HEK293 (cell line): ENCODE measurements around the gene AGTPBP1.
A peak's percentile ranks its signal among the peaks of the same experiment; 100 is the strongest.
"Not testable (repeated sequence)": the region's sequence is repeated elsewhere in the genome, so short reads cannot be mapped to it uniquely, and the experiment has no call there.

ENCODE experiments used
- CTCF ChIA-PET: fragments of 350-600 bp; formaldehyde crosslinking; extraction: SDS; loops from one replicate; lab custom pipeline; 2021; ENCODE audit warnings: antibody characterized with exemption; lab: Yijun Ruan, JAX
- POLR2A ChIA-PET: fragments of 300-600 bp; formaldehyde crosslinking; extraction: SDS; loops from one replicate; lab custom pipeline; 2020; ENCODE audit warnings: antibody characterized with exemption, inconsistent platforms; lab: Yijun Ruan, JAX
- H3K27ac ChIP-seq: fragments of 200-500 bp; sonication (Bioruptor generic); 2 replicates; pipeline ENCODE4 v1.5.1; 2014; ENCODE audit warnings: low read depth, low read length, control low read depth, inconsistent platforms; ENCODE audit errors: extremely low read depth
- H3K36me3 ChIP-seq, 2 experiments: fragments of 200-500 bp in 1 of 2; sonication (Bioruptor generic) in 1 of 2; 1 replicate in 1 of 2; 2 replicates in 1 of 2; pipeline ENCODE4 v1.5.1; 2014 to 2017; ENCODE audit warnings: inconsistent platforms in 2 of 2, low read length in 2 of 2; ENCODE audit not compliant: control insufficient read depth in 2 of 2, insufficient read depth in 1 of 2
- H3K4me1 ChIP-seq: fragments of 200-500 bp; sonication (Bioruptor generic); 2 replicates; pipeline ENCODE4 v1.5.1; 2014; ENCODE audit warnings: mild to moderate bottlenecking, low read length, inconsistent platforms; ENCODE audit not compliant: control insufficient read depth, insufficient read depth
- H3K4me3 ChIP-seq: 2 replicates; pipeline ENCODE4 v1.5.1; 2011; ENCODE audit warnings: low read depth, mild to moderate bottlenecking, control low read depth, low read length, moderate library complexity
- H3K9me3 ChIP-seq: fragments of 200-500 bp; sonication (Bioruptor generic); 2 replicates; pipeline ENCODE4 v1.5.1; 2014; ENCODE audit warnings: low read depth, low read length, inconsistent platforms; ENCODE audit not compliant: control insufficient read depth, insufficient read depth
- KLF10 ChIP-seq: fragments of 450-650 bp; IDR thresholded peaks from 2 replicates; pipeline ENCODE4 v1.5.1; 2018; ENCODE audit warnings: missing biosample characterization, mild to moderate bottlenecking, missing genetic modification characterization
- SCRT1 ChIP-seq: fragments of 450-650 bp; formaldehyde crosslinking; IDR thresholded peaks from 2 replicates; pipeline ENCODE4 v1.5.1; 2016; ENCODE audit warnings: missing biosample characterization, missing genetic modification characterization, borderline replicate concordance
- SCRT2 ChIP-seq: fragments of 450-650 bp; formaldehyde crosslinking; IDR thresholded peaks from 2 replicates; pipeline ENCODE4 v1.5.1; 2016; ENCODE audit warnings: missing biosample characterization, missing genetic modification characterization
- ZBTB44 ChIP-seq: fragments of 450-650 bp; IDR thresholded peaks from 2 replicates; pipeline ENCODE4 v1.5.1; 2018; ENCODE audit warnings: missing biosample characterization, mild to moderate bottlenecking, missing genetic modification characterization
- ZNF366 ChIP-seq: fragments of 450-650 bp; formaldehyde crosslinking; conservative IDR thresholded peaks from 2 replicates; pipeline ENCODE4 v1.5.1; 2016; ENCODE audit warnings: missing biosample characterization, missing genetic modification characterization
- ZNF549 ChIP-seq: fragments of 450-650 bp; IDR thresholded peaks from 2 replicates; pipeline ENCODE4 v1.5.1; 2018; ENCODE audit warnings: missing biosample characterization, missing genetic modification characterization, mild to moderate bottlenecking, inconsistent platforms, moderate library complexity
- ZNF654 ChIP-seq: fragments of 450-650 bp; formaldehyde crosslinking; IDR thresholded peaks from 2 replicates; pipeline ENCODE4 v1.5.1; 2016; ENCODE audit warnings: low read depth, missing biosample characterization, missing genetic modification characterization
- ZSCAN4 ChIP-seq: fragments of 450-650 bp; formaldehyde crosslinking; IDR thresholded peaks from 2 replicates; pipeline ENCODE4 v1.5.1; 2017; ENCODE audit warnings: missing biosample characterization, missing genetic modification characterization

Gene AGTPBP1

GRCh38 chr9:85741875-85742596 is at the start of gene AGTPBP1 (continued):
- TF ChIP-seq ZSCAN4 (tag by site-specific recombination) (0 out of 2 replicates have a peak, but pooled peaks have one; percentile 6), ZBTB44 (no peak), ZNF366 (tag by site-specific recombination) (no peak), ZNF549 (tag by site-specific recombination) (0 out of 2 replicates have a peak, but pooled peaks have one; percentile 32), KLF10 (tag by site-specific recombination) (peak; percentile 97)
- TF ChIP-seq, all 188 proteins: peak for 50

DNA sequence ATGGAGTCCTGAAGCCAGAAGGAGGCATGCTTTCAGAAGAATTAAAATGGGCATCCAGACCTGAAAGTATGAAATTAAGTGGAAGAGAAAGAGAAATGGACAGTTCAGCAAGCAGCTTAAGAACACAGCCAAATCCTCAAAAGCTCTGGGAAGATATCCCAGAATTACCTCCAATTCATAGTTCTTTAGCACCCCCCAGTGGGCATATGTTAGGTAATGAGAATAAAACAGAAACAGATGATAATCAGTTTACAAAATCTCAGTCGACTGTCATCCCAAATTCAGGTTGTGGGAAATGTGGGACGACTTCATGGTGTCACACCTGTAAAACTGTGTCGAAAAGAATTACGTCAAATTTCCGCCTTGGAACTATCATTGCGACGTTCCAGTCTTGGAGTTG is 44.4 kb upstream of the AGTPBP1 start:
- H3K27ac ChIP-seq, POLR2A ChIA-PET: not testable (repeated sequence)
- CTCF ChIA-PET: interaction anchor here (0.7 to 1.5 kb wide), 2 partner anchors 88 to 1407 kb away, joined by 3 to 5 read pairs; no protein-coding TSS in a partner anchor

GRCh38 chr9:85773844-85774243 is 32.1 kb upstream of the AGTPBP1 start:
- POLR2A ChIA-PET, H3K4me1 ChIP-seq, CTCF ChIA-PET, H3K27ac ChIP-seq, H3K9me3 ChIP-seq, H3K36me3 ChIP-seq, H3K4me3 ChIP-seq: not testable (repeated sequence)

More for the DNA sequence above, 44.4 kb upstream of the AGTPBP1 start:
- H3K36me3 ChIP-seq, H3K4me1 ChIP-seq, H3K9me3 ChIP-seq, H3K4me3 ChIP-seq: not testable (repeated sequence)
- TF ChIP-seq ZNF654 (tag by site-specific recombination): peak; percentile 38

GRCh38 chr9:85761802-85762201 is 20.0 kb upstream of the AGTPBP1 start:
- H3K9me3 ChIP-seq, POLR2A ChIA-PET, H3K4me3 ChIP-seq, H3K27ac ChIP-seq, H3K36me3 ChIP-seq, CTCF ChIA-PET, H3K4me1 ChIP-seq: not testable (repeated sequence)
- peak; percentile 52; the same call in 1 of the 2 replicates for TF ChIP-seq SCRT1 (tag by site-specific recombination)
- peak; percentile 80 for TF ChIP-seq SCRT2 (tag by site-specific recombination)

DNA sequence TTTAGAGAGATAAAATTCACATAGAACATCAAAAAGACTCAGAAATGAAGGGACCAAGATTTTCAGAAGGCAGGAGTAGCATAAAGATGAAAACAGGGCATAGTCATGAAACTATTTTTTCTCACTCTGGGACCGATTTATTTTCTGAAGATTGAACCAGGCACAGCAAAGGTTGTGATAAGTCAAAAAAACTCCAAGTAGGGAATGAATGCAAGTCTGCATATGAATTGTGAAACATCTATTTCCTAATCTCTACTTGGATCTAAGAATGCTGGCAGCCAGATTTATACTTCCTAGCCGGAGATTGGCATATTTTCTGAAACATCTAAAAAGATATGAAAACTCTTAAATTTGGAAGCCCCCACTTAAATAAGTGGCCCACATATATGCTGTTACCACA is 16.0 kb upstream of the AGTPBP1 start:
- CTCF ChIA-PET, H3K4me3 ChIP-seq, POLR2A ChIA-PET, H3K4me1 ChIP-seq, H3K27ac ChIP-seq, H3K9me3 ChIP-seq, H3K36me3 ChIP-seq: not testable (repeated sequence)

GRCh38 chr9:85756216-85756615 is 14.5 kb upstream of the AGTPBP1 start:
- H3K4me3 ChIP-seq, H3K9me3 ChIP-seq, H3K27ac ChIP-seq, CTCF ChIA-PET, POLR2A ChIA-PET, H3K36me3 ChIP-seq, H3K4me1 ChIP-seq: not testable (repeated sequence)
